ENCODE measurements around the gene TANC1.

TANC1 gene

GRCh38 chr2:159195697-159196096 is 227.3 kb downstream of the TANC1 start:
- no peaks in the 10 kb centered on the region for H3K27me3 ChIP-seq (ENCODE audit: control insufficient read depth in 5 of 5, insufficient read depth in 4 of 5, low read length in 5 of 5)
- H3K36me3 ChIP-seq (ENCODE audit: control insufficient read depth in 5 of 5, insufficient read depth in 5 of 5, low read length in 5 of 5), result peaks cover 0 to 46% (median 43%) of the 10 kb centered on the region in 5 donors
- no peak overlapping the region for H3K4me3 ChIP-seq (ENCODE audit: low read depth in 1 of 5, low read length in 5 of 5)
- H3K27ac ChIP-seq (ENCODE audit: low read depth, low read length), result no peak overlapping the region
- no peak overlapping the region for H3K9ac ChIP-seq (ENCODE audit: low read length in 5 of 5)
- H3K9me3 ChIP-seq (ENCODE audit: control insufficient read depth in 5 of 5, low read length in 5 of 5), result no peaks in the 10 kb centered on the region
- peaks cover 0 to 24% (median 23%) of the 10 kb centered on the region in 5 donors for H3K4me1 ChIP-seq (ENCODE audit: control insufficient read depth in 5 of 5, insufficient read depth in 5 of 5, low read length in 5 of 5)

GRCh38 chr2:159196393-159196925 is 228.0 kb downstream of the TANC1 start:
- no peaks in the 10 kb centered on the region for H3K9me3 ChIP-seq (ENCODE audit: control insufficient read depth in 5 of 5, low read length in 5 of 5)
- H3K36me3 ChIP-seq (ENCODE audit: control insufficient read depth in 5 of 5, insufficient read depth in 5 of 5, low read length in 5 of 5), result peaks cover 3 to 54% (median 45%) of the 10 kb centered on the region in 5 donors
- H3K27me3 ChIP-seq (ENCODE audit: control insufficient read depth in 5 of 5, insufficient read depth in 4 of 5, low read length in 5 of 5), result no peaks in the 10 kb centered on the region
- peaks cover 0 to 24% (median 23%) of the 10 kb centered on the region in 5 donors for H3K4me1 ChIP-seq (ENCODE audit: control insufficient read depth in 5 of 5, insufficient read depth in 5 of 5, low read length in 5 of 5)
- no peak overlapping the region for H3K9ac ChIP-seq (ENCODE audit: low read length in 5 of 5)
- no peak overlapping the region for H3K27ac ChIP-seq (ENCODE audit: low read depth, low read length)
- H3K4me3 ChIP-seq (ENCODE audit: low read depth in 1 of 5, low read length in 5 of 5), result no peak overlapping the region

- Histone ChIP-seq H3K36me3 (ENCODE audit: control insufficient read depth in 5 of 5, insufficient read depth in 5 of 5, low read length in 5 of 5) (peaks cover 3 to 67% (median 45%) of the 10 kb centered on the region in 5 donors), H3K9ac (ENCODE audit: low read length in 5 of 5) (no peak overlapping the region), H3K4me3 (ENCODE audit: low read depth in 1 of 5, low read length in 5 of 5) (no peak overlapping the region), H3K4me1 (ENCODE audit: control insufficient read depth in 5 of 5, insufficient read depth in 5 of 5, low read length in 5 of 5) (peaks cover 0 to 22% (median 21%) of the 10 kb centered on the region in 5 donors), H3K27me3 (ENCODE audit: control insufficient read depth in 5 of 5, insufficient read depth in 4 of 5, low read length in 5 of 5) (no peaks in the 10 kb centered on the region), H3K27ac (ENCODE audit: low read depth, low read length) (no peak overlapping the region), H3K9me3 (ENCODE audit: control insufficient read depth in 5 of 5, low read length in 5 of 5) (no peaks in the 10 kb centered on the region)
These were observed 230.8 kb downstream of the TANC1 start for GRCh38 chr2:159199236-159199635.

GRCh38 chr2:159199761-159200465 is 231.5 kb downstream of the TANC1 start:
- Histone ChIP-seq H3K36me3 (ENCODE audit: control insufficient read depth in 5 of 5, insufficient read depth in 5 of 5, low read length in 5 of 5) (peaks cover 3 to 61% (median 39%) of the 10 kb centered on the region in 5 donors), H3K27me3 (ENCODE audit: control insufficient read depth in 5 of 5, insufficient read depth in 4 of 5, low read length in 5 of 5) (no peaks in the 10 kb centered on the region), H3K4me1 (ENCODE audit: control insufficient read depth in 5 of 5, insufficient read depth in 5 of 5, low read length in 5 of 5) (peaks cover 0 to 17% (median 16%) of the 10 kb centered on the region in 5 donors), H3K9me3 (ENCODE audit: control insufficient read depth in 5 of 5, low read length in 5 of 5) (no peaks in the 10 kb centered on the region), H3K9ac (ENCODE audit: low read length in 5 of 5) (no peak overlapping the region), H3K4me3 (ENCODE audit: low read depth in 1 of 5, low read length in 5 of 5) (no peak overlapping the region), H3K27ac (ENCODE audit: low read depth, low read length) (no peak overlapping the region)

- H3K27ac ChIP-seq (ENCODE audit: low read depth, low read length), result no peak overlapping the region
- no peaks in the 10 kb centered on the region for H3K9me3 ChIP-seq (ENCODE audit: control insufficient read depth in 5 of 5, low read length in 5 of 5)
- no peak overlapping the region for H3K9ac ChIP-seq (ENCODE audit: low read length in 5 of 5)
- no peaks in the 10 kb centered on the region for H3K27me3 ChIP-seq (ENCODE audit: control insufficient read depth in 5 of 5, insufficient read depth in 4 of 5, low read length in 5 of 5)
- no peak overlapping the region for H3K4me3 ChIP-seq (ENCODE audit: low read depth in 1 of 5, low read length in 5 of 5)
- H3K36me3 ChIP-seq (ENCODE audit: control insufficient read depth in 5 of 5, insufficient read depth in 5 of 5, low read length in 5 of 5), result peaks cover 5 to 62% (median 41%) of the 10 kb centered on the region in 5 donors
- peaks cover 0 to 17% (median 10%) of the 10 kb centered on the region in 5 donors for H3K4me1 ChIP-seq (ENCODE audit: control insufficient read depth in 5 of 5, insufficient read depth in 5 of 5, low read length in 5 of 5)
These were observed 232.1 kb downstream of the TANC1 start for GRCh38 chr2:159200498-159200897.

GRCh38 chr2:159201360-159202063 is 233.1 kb downstream of the TANC1 start:
- peaks cover 0 to 14% (median 0%) of the 10 kb centered on the region in 5 donors for H3K4me1 ChIP-seq (ENCODE audit: control insufficient read depth in 5 of 5, insufficient read depth in 5 of 5, low read length in 5 of 5)
- H3K27ac ChIP-seq (ENCODE audit: low read depth, low read length), result no peak overlapping the region
- no peak overlapping the region for H3K4me3 ChIP-seq (ENCODE audit: low read depth in 1 of 5, low read length in 5 of 5)
- H3K27me3 ChIP-seq (ENCODE audit: control insufficient read depth in 5 of 5, insufficient read depth in 4 of 5, low read length in 5 of 5), result no peaks in the 10 kb centered on the region
- peaks cover 6 to 68% (median 36%) of the 10 kb centered on the region in 5 donors for H3K36me3 ChIP-seq (ENCODE audit: control insufficient read depth in 5 of 5, insufficient read depth in 5 of 5, low read length in 5 of 5)
- H3K9me3 ChIP-seq (ENCODE audit: control insufficient read depth in 5 of 5, low read length in 5 of 5), result no peaks in the 10 kb centered on the region
- no peak overlapping the region for H3K9ac ChIP-seq (ENCODE audit: low read length in 5 of 5)

GRCh38 chr2:159202568-159203071 is 234.2 kb downstream of the TANC1 start:
- Histone ChIP-seq H3K9me3 (ENCODE audit: control insufficient read depth in 5 of 5, low read length in 5 of 5) (no peaks in the 10 kb centered on the region), H3K27me3 (ENCODE audit: control insufficient read depth in 5 of 5, insufficient read depth in 4 of 5, low read length in 5 of 5) (no peaks in the 10 kb centered on the region), H3K27ac (ENCODE audit: low read depth, low read length) (no peak overlapping the region), H3K4me1 (ENCODE audit: control insufficient read depth in 5 of 5, insufficient read depth in 5 of 5, low read length in 5 of 5) (peaks cover 0 to 14% (median 0%) of the 10 kb centered on the region in 5 donors), H3K9ac (ENCODE audit: low read length in 5 of 5) (no peak overlapping the region), H3K36me3 (ENCODE audit: control insufficient read depth in 5 of 5, insufficient read depth in 5 of 5, low read length in 5 of 5) (peaks cover 6 to 61% (median 30%) of the 10 kb centered on the region in 5 donors), H3K4me3 (ENCODE audit: low read depth in 1 of 5, low read length in 5 of 5) (no peak overlapping the region)

GRCh38 chr2:159204381-159205144 is 236.1 kb downstream of the TANC1 start:
- Histone ChIP-seq H3K27ac (ENCODE audit: low read depth, low read length) (no peak overlapping the region), H3K4me1 (ENCODE audit: control insufficient read depth in 5 of 5, insufficient read depth in 5 of 5, low read length in 5 of 5) (peaks cover 0 to 14% (median 0%) of the 10 kb centered on the region in 5 donors)

GRCh38 chr2:159206736-159207380 is 238.4 kb downstream of the TANC1 start:
- Histone ChIP-seq H3K9ac (ENCODE audit: low read length in 5 of 5) (no peak overlapping the region), H3K36me3 (ENCODE audit: control insufficient read depth in 5 of 5, insufficient read depth in 5 of 5, low read length in 5 of 5) (peaks cover 5 to 23% (median 17%) of the 10 kb centered on the region in 5 donors), H3K4me1 (ENCODE audit: control insufficient read depth in 5 of 5, insufficient read depth in 5 of 5, low read length in 5 of 5) (no peaks in the 10 kb centered on the region), H3K4me3 (ENCODE audit: low read depth in 1 of 5, low read length in 5 of 5) (no peak overlapping the region), H3K27ac (ENCODE audit: low read depth, low read length) (no peak overlapping the region), H3K27me3 (ENCODE audit: control insufficient read depth in 5 of 5, insufficient read depth in 4 of 5, low read length in 5 of 5) (no peaks in the 10 kb centered on the region), H3K9me3 (ENCODE audit: control insufficient read depth in 5 of 5, low read length in 5 of 5) (no peaks in the 10 kb centered on the region)

More at GRCh38 chr2:159204381-159205144, 236.1 kb downstream of the TANC1 start:
- peaks cover 5 to 43% (median 19%) of the 10 kb centered on the region in 5 donors for H3K36me3 ChIP-seq (ENCODE audit: control insufficient read depth in 5 of 5, insufficient read depth in 5 of 5, low read length in 5 of 5)
- no peaks in the 10 kb centered on the region for H3K9me3 ChIP-seq (ENCODE audit: control insufficient read depth in 5 of 5, low read length in 5 of 5)
- H3K9ac ChIP-seq (ENCODE audit: low read length in 5 of 5), result no peak overlapping the region
- H3K27me3 ChIP-seq (ENCODE audit: control insufficient read depth in 5 of 5, insufficient read depth in 4 of 5, low read length in 5 of 5), result no peaks in the 10 kb centered on the region
- H3K4me3 ChIP-seq (ENCODE audit: low read depth in 1 of 5, low read length in 5 of 5), result no peak overlapping the region
